ENCODE results near the gene LRRN4CL.

- no peak for TF ChIP-seq CTCF (IDR thresholded peaks at IDR 0.05)
- TF ChIP-seq POLR2A (IDR thresholded peaks at IDR 0.05), result no peak
Observed at GRCh38 chr11:62727872-62728170, 38.5 kb upstream of the LRRN4CL start.

Data from body of pancreas (tissue), 4 donors.